ENCODE measurements around the gene RASSF1.

DNA sequence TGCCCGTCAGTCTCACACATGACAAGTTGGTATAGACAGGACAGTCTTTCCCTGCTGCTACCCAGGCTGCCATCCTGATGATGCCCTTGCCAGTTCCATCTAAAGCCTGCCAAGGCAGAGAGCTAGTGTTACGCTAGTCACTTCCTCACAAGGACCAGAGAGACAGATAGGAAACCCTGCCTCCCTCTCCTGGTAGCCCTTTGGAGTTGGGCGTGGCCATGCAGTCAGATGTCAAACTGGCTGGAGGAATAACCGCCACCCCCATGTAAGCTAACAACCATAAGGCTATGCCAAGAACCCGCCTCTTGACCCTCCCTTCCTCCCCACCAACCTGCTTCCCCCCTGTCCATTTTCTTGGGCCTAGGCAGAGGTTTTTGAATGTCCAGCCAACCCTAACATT lies 15.9 kb upstream of the RASSF1 start:
- TF ChIP-seq POLR2AphosphoS5 (IDR thresholded peaks at IDR 0.05): no peak
- TF ChIP-seq, protein P1, sequence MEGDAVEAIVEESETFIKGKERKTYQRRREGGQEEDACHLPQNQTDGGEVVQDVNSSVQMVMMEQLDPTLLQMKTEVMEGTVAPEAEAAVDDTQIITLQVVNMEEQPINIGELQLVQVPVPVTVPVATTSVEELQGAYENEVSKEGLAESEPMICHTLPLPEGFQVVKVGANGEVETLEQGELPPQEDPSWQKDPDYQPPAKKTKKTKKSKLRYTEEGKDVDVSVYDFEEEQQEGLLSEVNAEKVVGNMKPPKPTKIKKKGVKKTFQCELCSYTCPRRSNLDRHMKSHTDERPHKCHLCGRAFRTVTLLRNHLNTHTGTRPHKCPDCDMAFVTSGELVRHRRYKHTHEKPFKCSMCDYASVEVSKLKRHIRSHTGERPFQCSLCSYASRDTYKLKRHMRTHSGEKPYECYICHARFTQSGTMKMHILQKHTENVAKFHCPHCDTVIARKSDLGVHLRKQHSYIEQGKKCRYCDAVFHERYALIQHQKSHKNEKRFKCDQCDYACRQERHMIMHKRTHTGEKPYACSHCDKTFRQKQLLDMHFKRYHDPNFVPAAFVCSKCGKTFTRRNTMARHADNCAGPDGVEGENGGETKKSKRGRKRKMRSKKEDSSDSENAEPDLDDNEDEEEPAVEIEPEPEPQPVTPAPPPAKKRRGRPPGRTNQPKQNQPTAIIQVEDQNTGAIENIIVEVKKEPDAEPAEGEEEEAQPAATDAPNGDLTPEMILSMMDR (IDR thresholded peaks at IDR 0.05): no peak

Measured in suprapubic skin (tissue), 3 donors.